Measurements from ENCODE around the gene PTPN22. TPM values are rescaled to one million over a fixed set of nuclear protein-coding genes. Genes with fewer than 3 reads are reported as not detected.

PTPN22 gene
- total and polyA plus RNA-seq, 9 of the 15 experiments (the other 6 are each of a cell fraction or from before 2014, with no cell fraction given): 0.45 to 4.6 (median 1.1) TPM

DNA sequence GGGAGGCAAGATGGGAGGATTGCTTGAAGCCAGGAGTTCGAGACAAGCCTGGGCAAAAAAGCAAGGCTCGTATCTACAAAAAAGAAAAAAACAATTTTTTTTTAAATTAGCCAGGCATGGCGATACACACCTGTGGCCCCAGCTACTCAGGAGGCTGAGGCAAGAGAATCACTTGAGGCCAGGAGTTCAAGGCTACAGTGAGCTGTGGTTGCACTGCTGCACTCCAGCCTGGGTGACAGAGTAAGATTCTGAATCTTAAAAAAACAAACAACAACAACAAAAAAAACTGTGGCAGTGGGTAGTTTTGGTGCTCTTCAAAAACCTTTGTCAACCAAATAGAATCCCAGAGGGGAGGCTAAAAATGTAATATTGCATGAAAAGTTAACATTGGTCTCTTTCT is 734 bp downstream of the PTPN22 start:
- Histone ChIP-seq H2AFZ (ENCODE audit: low read depth, low read length) (0 out of 2 replicates have a peak overlapping the region, but pooled peaks have one; percentile 9), H3K79me2 (ENCODE audit: control insufficient read depth, insufficient read depth, low read length) (no peaks in the 10 kb centered on the region), H3K9me3 (replicated peaks; ENCODE audit: control insufficient read depth, insufficient read depth, low read depth, low read length) (no peaks in the 10 kb centered on the region), H3K27me3 (ENCODE audit: control insufficient read depth in 2 of 2, insufficient read depth in 2 of 2, low read length in 2 of 2) (no peaks in the 10 kb centered on the region), H3K4me2 (ENCODE audit: insufficient read depth, low read length) (no peak overlapping the region), H3K4me3 (no peak overlapping the region), H3K36me3 (ENCODE audit: control insufficient read depth, insufficient read depth, low read length) (no peaks in the 10 kb centered on the region), H3K27ac (ENCODE audit: extremely low read depth, low read depth, low read length) (peak overlapping the region; percentile 33; the same call in 1 of the 3 replicates), H3K4me1 (replicated peaks in 1 of 2; ENCODE audit: control insufficient read depth in 2 of 2, insufficient read depth in 2 of 2, low read length in 2 of 2) (peaks cover 0 to 32% of the 10 kb centered on the region in 2 experiments; a peak in 4 of 5 replicates), H4K20me1 (replicated peaks; ENCODE audit: control insufficient read depth, insufficient read depth, low read length) (no peaks in the 10 kb centered on the region), H3K9me1 (ENCODE audit: control insufficient read depth, insufficient read depth, low read length) (no peaks in the 10 kb centered on the region), H3K9ac (ENCODE audit: insufficient read depth in 1 of 2, low read depth in 2 of 2, low read length in 2 of 2) (no peak overlapping the region)
- intact Hi-C loops (cut with micrococcal nuclease) (no loop called here), in situ Hi-C loops (cut with MboI) (no loop called here)
- ChIA-PET POLR2A (interaction anchor here (1.3 to 1.6 kb wide), 4 partner anchors 11 to 16 kb away, joined by 3 to 6 read pairs (median 6); partner anchors contain the start of gene BCL2L15), CTCF (ENCODE audit: low intra/inter-chr PET ratio) (no interaction called here)
- BruUV-seq (replicated peaks): TSS peak; percentile 63
- no peak for ATAC-seq
- DNase-seq (ENCODE audit: extremely low read depth in 1 of 4, low spot score in 3 of 4): no peak
- 58% methylated on average over 3 of the region's 3 CpGs for WGBS (ENCODE audit: insufficient coverage, low coverage, missing lambda C conversion rate)
- no peak for FAIRE-seq
- TF ChIP-seq ZBTB11 (CRISPR knock-in tag; IDR thresholded peaks at IDR 0.05) (0 out of 6 replicates have a peak, but pooled peaks of 1 of the 3 experiments have one; percentile 18), RBM22 (IDR thresholded peaks at IDR 0.05; ENCODE audit: low read depth, low read length, poor library complexity, severe bottlenecking) (no peak), CUX1 (CRISPR knock-in tag; IDR thresholded peaks at IDR 0.05) (0 out of 2 replicates have a peak, but pooled peaks have one; percentile 52), HNRNPUL1 (IDR thresholded peaks at IDR 0.05; ENCODE audit: low read length) (no peak)

All from K562 (cell line).